Lower lobe of right lung (tissue), 2 donors: ENCODE measurements around the gene UGT1A10. TPM values are rescaled to one million over a fixed set of nuclear protein-coding genes. Genes with fewer than 3 reads are reported as not detected.
"Not testable (repeated sequence)": the region's sequence is repeated elsewhere in the genome, so short reads cannot be mapped to it uniquely, and the experiment has no call there.

Source experiments
- ATAC-seq, 2 donors: fragments of 200-7000 bp; cut with Tn5 transposase; one replicate each; pipeline ENCODE4 v1.9.1; 2020 to 2022; ENCODE audit warnings: mild to moderate bottlenecking in 2 of 2, moderate library complexity in 2 of 2
- DNase-seq: peaks from one replicate; pipeline ENCODE4 v3.0.0-alpha.2; 2020
- H3K27ac ChIP-seq: fragments of 200-600 bp; one replicate; pipeline ENCODE4 v1.8.0; 2022
- H3K27me3 ChIP-seq: fragments of 200-600 bp; one replicate; pipeline ENCODE4 v1.8.0; 2022; ENCODE audit warnings: low read depth
- H3K36me3 ChIP-seq: fragments of 200-600 bp; one replicate; pipeline ENCODE4 v1.8.0; 2022; ENCODE audit warnings: mild to moderate bottlenecking
- H3K4me1 ChIP-seq: fragments of 200-600 bp; one replicate; pipeline ENCODE4 v1.8.0; 2022
- H3K4me3 ChIP-seq: fragments of 200-600 bp; one replicate; pipeline ENCODE4 v1.8.0; 2022; ENCODE audit warnings: mild to moderate bottlenecking
- H3K9me3 ChIP-seq: fragments of 200-600 bp; one replicate; pipeline ENCODE4 v1.8.0; 2022
- intact Hi-C: fragments of 100-400 bp; cut with DNase I; formaldehyde crosslinking; loops from one replicate; pipeline ENCODE4 v1.11.0; 2022
- total RNA-seq: library from RNA; stranded (reverse); fragmentation: NEBNext Ultra II Directional; extraction: Animal tissue kit (Norgen Biotek cat#: 25700); gene quantifications from one replicate; pipeline ENCODE4 v1.2.1, GENCODE V29; 2021
- TF ChIP-seq, protein P1 (sequence below): fragments of 200-600 bp; IDR thresholded peaks from one replicate; pipeline ENCODE4 v1.8.0; 2022; ENCODE audit warnings: antibody characterized with exemption, mild to moderate bottlenecking
- donor health status: DM: no; HTN: yes; CAD: no; lungs with severe emphysema.

Gene UGT1A10
- total RNA-seq, 1 donor from 2014 or later, result not detected

DNA sequence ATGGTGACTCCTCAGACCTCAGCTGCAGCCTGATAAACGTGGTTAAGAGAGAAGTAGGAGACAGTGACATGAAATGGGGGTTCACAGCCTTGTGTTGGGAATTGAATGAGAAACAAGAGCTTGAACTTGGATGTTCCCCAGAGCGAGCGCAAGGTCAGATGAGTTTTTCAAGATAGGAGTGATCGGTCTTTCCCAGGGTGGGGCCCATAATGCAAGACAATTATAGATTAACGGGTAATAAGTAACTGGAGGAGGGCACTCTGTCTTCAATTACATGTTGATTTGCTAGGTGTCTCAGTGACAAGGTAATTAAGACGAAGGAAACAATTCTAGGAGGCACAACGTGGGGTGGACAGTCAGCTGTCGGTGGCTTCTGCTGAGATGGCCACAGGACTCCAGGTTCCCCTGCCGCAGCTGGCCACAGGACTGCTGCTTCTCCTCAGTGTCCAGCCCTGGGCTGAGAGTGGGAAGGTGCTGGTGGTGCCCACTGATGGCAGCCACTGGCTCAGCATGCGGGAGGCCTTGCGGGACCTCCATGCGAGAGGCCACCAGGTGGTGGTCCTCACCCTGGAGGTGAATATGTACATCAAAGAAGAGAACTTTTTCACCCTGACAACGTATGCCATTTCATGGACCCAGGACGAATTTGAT is 76.5 kb downstream of the UGT1A10 start, which contains the start of gene UGT1A5:
UGT1A5 (plus strand) TSS at position 297 of the 651 bp plus-strand sequence; CDS start at position 382, 85 bp downstream.
- no peaks in the 10 kb centered on the region for H3K27me3 ChIP-seq
- H3K36me3 ChIP-seq, result no peaks in the 10 kb centered on the region
- peaks cover 9% of the 10 kb centered on the region for H3K4me1 ChIP-seq
- H3K4me3 ChIP-seq, result no peak within 1 kb of the TSS
- intact Hi-C loops, result no loop called here
- DNase-seq, result no peak
- TF ChIP-seq, protein P1, sequence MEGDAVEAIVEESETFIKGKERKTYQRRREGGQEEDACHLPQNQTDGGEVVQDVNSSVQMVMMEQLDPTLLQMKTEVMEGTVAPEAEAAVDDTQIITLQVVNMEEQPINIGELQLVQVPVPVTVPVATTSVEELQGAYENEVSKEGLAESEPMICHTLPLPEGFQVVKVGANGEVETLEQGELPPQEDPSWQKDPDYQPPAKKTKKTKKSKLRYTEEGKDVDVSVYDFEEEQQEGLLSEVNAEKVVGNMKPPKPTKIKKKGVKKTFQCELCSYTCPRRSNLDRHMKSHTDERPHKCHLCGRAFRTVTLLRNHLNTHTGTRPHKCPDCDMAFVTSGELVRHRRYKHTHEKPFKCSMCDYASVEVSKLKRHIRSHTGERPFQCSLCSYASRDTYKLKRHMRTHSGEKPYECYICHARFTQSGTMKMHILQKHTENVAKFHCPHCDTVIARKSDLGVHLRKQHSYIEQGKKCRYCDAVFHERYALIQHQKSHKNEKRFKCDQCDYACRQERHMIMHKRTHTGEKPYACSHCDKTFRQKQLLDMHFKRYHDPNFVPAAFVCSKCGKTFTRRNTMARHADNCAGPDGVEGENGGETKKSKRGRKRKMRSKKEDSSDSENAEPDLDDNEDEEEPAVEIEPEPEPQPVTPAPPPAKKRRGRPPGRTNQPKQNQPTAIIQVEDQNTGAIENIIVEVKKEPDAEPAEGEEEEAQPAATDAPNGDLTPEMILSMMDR, result no peak
- no peak within 1 kb of the TSS for H3K27ac ChIP-seq
- no peaks in the 10 kb centered on the region for H3K9me3 ChIP-seq
- ATAC-seq, result no peak

DNA sequence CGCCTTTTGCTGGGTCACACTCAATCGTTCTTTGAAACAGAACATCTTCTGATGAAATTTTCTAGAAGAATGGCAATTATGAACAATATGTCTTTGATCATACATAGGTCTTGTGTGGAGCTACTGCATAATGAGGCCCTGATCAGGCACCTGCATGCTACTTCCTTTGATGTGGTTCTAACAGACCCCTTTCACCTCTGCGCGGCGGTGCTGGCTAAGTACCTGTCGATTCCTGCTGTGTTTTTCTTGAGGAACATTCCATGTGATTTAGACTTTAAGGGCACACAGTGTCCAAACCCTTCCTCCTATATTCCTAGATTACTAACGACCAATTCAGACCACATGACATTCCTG is 77.0 kb downstream of the UGT1A10 start:
- H3K36me3 ChIP-seq, result no peaks in the 10 kb centered on the region
- DNase-seq (no peak), ATAC-seq (no peak)
- H3K27ac ChIP-seq, result no peak overlapping the region
- intact Hi-C loops, result no loop called here
- no peaks in the 10 kb centered on the region for H3K27me3 ChIP-seq
- H3K4me3 ChIP-seq, result no peak overlapping the region
- H3K4me1 ChIP-seq, result peaks cover 9% of the 10 kb centered on the region
- H3K9me3 ChIP-seq, result no peaks in the 10 kb centered on the region
- TF ChIP-seq, protein P1, result no peak

DNA sequence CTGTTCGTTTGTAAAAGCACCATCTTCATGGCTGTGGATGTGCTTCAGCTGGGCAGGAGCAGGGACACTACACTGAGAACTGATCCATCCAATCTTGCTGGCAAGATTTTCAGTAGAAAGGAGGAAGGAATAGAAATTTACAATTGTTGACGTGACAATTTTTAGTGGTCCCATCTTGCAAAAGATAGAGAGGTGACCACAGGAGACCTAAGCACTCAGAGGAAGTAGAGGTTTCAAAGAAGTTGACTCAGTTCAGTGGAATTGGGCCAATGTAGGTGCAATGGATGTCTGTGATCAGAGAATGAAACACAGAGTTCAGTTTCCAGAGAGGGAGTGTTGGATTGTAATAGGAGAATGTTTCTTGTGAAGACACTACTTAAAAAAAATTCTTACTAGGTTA is 77.9 kb downstream of the UGT1A10 start:
- Histone ChIP-seq H3K27ac (no peak overlapping the region), H3K4me3 (no peak overlapping the region), H3K27me3 (no peaks in the 10 kb centered on the region), H3K4me1 (peaks cover 9% of the 10 kb centered on the region), H3K9me3 (no peaks in the 10 kb centered on the region), H3K36me3 (no peaks in the 10 kb centered on the region)
- TF ChIP-seq, protein P1, result no peak
- intact Hi-C loops, result no loop called here
- DNase-seq (no peak), ATAC-seq (no peak)

DNA sequence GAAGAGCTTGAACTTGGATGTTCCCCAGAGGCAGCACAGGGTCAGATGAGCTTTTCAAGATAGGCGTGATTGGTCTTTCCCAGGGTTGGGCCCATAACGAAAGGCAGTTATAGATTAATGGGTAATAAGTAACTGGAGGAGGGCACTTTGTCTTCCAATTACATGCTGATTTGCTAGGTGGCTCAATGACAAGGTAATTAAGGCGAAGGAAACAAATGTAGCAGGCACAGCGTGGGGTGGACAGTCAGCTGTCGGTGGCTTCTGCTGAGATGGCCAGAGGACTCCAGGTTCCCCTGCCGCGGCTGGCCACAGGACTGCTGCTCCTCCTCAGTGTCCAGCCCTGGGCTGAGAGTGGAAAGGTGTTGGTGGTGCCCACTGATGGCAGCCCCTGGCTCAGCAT is 82.3 kb downstream of the UGT1A10 start, which contains the start of gene UGT1A4:
UGT1A4 (plus strand) TSS at position 185 of the 400 bp plus-strand sequence; CDS start at position 270, 85 bp downstream.
- DNase-seq (no peak), ATAC-seq (no peak)
- no peak within 1 kb of the TSS for H3K4me3 ChIP-seq
- TF ChIP-seq, protein P1, result no peak
- intact Hi-C loops, result no loop called here
- no peaks in the 10 kb centered on the region for H3K27me3 ChIP-seq
- no peaks in the 10 kb centered on the region for H3K9me3 ChIP-seq
- H3K27ac ChIP-seq, result no peak within 1 kb of the TSS
- no peaks in the 10 kb centered on the region for H3K4me1 ChIP-seq
- no peaks in the 10 kb centered on the region for H3K36me3 ChIP-seq

DNA sequence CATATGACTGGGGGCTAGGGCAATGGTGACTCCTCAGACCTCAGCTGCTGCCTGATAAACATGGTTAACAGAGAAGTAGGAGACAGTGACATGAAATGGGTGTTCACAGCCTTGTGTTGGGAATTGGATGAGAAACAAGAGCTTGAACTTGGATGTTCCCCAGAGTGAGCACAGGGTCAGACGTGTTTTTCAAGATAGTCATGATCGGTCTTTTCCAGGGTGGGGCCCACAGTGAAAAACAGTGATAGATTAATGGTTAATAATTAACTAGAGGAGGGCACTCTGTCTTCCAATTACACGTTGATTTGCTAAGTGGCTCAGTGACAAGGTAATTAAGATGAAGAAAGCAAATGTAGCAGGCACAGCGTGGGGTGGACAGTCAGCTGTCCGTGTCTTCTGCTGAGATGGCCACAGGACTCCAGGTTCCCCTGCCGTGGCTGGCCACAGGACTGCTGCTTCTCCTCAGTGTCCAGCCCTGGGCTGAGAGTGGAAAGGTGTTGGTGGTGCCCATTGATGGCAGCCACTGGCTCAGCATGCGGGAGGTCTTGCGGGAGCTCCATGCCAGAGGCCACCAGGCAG is 92.6 kb downstream of the UGT1A10 start, which contains the start of gene UGT1A3:
UGT1A3 (plus strand) TSS at position 320 of the 579 bp plus-strand sequence; CDS start at position 405, 85 bp downstream.
- TF ChIP-seq, protein P1, result no peak
- ATAC-seq (peak in 1 of 2 donors; percentile 21), DNase-seq (no peak)
- Histone ChIP-seq H3K9me3 (no peaks in the 10 kb centered on the region), H3K4me3 (no peak within 1 kb of the TSS), H3K36me3 (no peaks in the 10 kb centered on the region), H3K27me3 (no peaks in the 10 kb centered on the region), H3K4me1 (no peaks in the 10 kb centered on the region), H3K27ac (no peak within 1 kb of the TSS)
- intact Hi-C loops, result no loop called here

DNA sequence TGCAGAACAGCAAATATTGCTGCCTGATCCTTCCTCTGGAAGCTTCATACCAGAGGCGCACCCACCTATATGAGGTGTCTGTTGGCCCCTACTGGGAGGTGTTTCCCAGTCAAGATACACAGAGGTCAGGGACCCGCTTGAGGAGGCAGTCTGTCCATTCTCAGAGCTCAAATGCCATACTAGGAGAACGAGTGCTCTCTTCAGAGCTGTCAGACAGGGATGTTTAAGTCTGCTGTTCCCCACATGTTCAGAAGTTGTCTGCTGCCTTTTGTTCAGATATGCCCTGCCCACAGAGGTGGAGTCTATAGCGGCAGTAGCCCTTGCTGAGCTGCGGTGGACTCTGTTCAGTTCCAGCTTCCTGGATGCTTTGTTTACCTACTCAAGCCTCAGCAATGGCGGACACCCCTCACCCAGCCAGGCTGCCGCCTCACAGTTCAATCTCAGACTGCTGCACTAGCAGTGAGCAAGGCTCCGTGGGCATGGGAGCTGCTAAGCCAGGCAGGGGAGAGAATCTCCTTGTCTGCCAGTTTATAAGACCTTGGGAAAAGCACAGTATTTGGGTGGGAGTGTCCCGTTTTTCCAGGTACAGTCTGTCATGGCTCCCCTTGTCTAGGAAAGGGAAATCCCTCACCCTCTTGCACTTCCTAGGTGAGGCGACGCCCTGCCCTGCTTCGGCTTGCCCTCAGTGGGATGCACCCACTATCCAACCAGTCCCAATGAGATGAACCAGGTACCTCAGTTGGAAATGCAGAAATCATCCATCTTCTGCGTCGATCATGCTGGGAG is 100.8 kb downstream of the UGT1A10 start:
- ATAC-seq, DNase-seq, H3K36me3 ChIP-seq, intact Hi-C loops, H3K27ac ChIP-seq, H3K4me1 ChIP-seq, H3K27me3 ChIP-seq, H3K4me3 ChIP-seq, H3K9me3 ChIP-seq: not testable (repeated sequence)
